HG03432 (cell line): ENCODE results near the gene HLA-DPA1.

Experiments used
- ATAC-seq: cut with Tn5 transposase; IDR thresholded peaks from one replicate; pipeline ENCODE4 v1.9.1; 2021; ENCODE audit warnings: mild to moderate bottlenecking, moderate library complexity; ENCODE audit not compliant: unreplicated experiment

Gene HLA-DPA1

GRCh38 chr6:33088931-33089620 lies 15.6 kb upstream of the HLA-DPA1 start:
- no peak for ATAC-seq

- no peak for ATAC-seq
Measured at GRCh38 chr6:33088258-33088930, 14.9 kb upstream of the HLA-DPA1 start.

- ATAC-seq, result no peak
Measured at GRCh38 chr6:33085627-33086026, 12.2 kb upstream of the HLA-DPA1 start.

GRCh38 chr6:33082702-33083101 lies 9.3 kb upstream of the HLA-DPA1 start:
- no peak for ATAC-seq

GRCh38 chr6:33081098-33081824 lies 7.8 kb upstream of the HLA-DPA1 start:
- ATAC-seq, result no peak

- no peak for ATAC-seq
Measured at GRCh38 chr6:33080127-33081089, 7.0 kb upstream of the HLA-DPA1 start.

GRCh38 chr6:33079580-33079979 lies 6.1 kb upstream of the HLA-DPA1 start:
- ATAC-seq, result no peak

- no peak for ATAC-seq
Measured at GRCh38 chr6:33078919-33079521, 5.6 kb upstream of the HLA-DPA1 start.

- no peak for ATAC-seq
Measured at GRCh38 chr6:33078442-33078841, 5.0 kb upstream of the HLA-DPA1 start.

GRCh38 chr6:33077908-33078307 lies 4.5 kb upstream of the HLA-DPA1 start:
- ATAC-seq, result no peak

GRCh38 chr6:33076406-33076934 lies 3.0 kb upstream of the HLA-DPA1 start:
- no peak for ATAC-seq

GRCh38 chr6:33075568-33076405 lies 2.3 kb upstream of the HLA-DPA1 start, which contains the start of gene HLA-DPB1:
TSS of gene HLA-DPB1 (plus strand) at chr6:33075990. CDS start at chr6:33076042, 52 bp downstream.
- ATAC-seq, result peak; percentile 70

- ATAC-seq, result peak; percentile 3
Measured at GRCh38 chr6:33075208-33075567, 1.7 kb upstream of the HLA-DPA1 start.

- no peak for ATAC-seq
Measured at GRCh38 chr6:33072508-33073100, 845 bp downstream of the HLA-DPA1 start.

GRCh38 chr6:33071569-33071968 lies 1.9 kb downstream of the HLA-DPA1 start:
- ATAC-seq, result no peak

- no peak for ATAC-seq
Measured at GRCh38 chr6:33070909-33071308, 2.5 kb downstream of the HLA-DPA1 start.

GRCh38 chr6:33069021-33069738 lies 4.3 kb downstream of the HLA-DPA1 start:
- no peak for ATAC-seq

- no peak for ATAC-seq
Measured at GRCh38 chr6:33066917-33067521, 6.4 kb downstream of the HLA-DPA1 start.
